HG03039 (cell line): ENCODE results near the gene ZC3H18.

Experiments used
- ATAC-seq: cut with Tn5 transposase; IDR thresholded peaks from one replicate; pipeline ENCODE4 v1.9.1; 2021; ENCODE audit warnings: mild to moderate bottlenecking, moderate library complexity; ENCODE audit not compliant: unreplicated experiment

Gene ZC3H18

GRCh38 chr16:88532434-88533241, 37.6 kb upstream of the ZC3H18 start:
- ATAC-seq, result no peak

DNA sequence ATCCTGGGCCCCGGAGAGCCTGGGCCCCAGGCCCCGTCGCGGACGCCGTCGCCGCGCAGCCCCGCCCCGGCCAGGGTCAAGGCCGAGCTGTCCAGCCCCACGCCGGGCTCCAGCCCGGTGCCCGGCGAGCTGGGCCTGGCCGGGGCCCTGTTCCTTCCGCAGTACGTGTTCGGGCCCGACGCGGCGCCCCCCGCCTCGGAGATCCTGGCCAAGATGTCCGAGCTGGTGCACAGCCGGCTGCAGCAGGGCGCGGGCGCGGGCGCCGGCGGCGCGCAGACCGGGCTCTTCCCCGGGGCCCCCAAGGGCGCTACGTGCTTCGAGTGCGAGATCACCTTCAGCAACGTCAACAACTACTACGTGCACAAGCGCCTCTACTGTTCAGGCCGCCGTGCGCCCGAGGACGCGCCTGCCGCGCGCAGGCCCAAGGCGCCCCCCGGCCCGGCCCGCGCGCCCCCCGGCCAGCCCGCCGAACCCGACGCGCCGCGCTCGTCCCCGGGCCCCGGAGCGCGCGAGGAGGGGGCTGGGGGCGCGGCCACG, 36.8 kb upstream of the ZC3H18 start:
- no peak for ATAC-seq

GRCh38 chr16:88533932-88534637, 36.1 kb upstream of the ZC3H18 start:
- peak; percentile 34 for ATAC-seq

DNA sequence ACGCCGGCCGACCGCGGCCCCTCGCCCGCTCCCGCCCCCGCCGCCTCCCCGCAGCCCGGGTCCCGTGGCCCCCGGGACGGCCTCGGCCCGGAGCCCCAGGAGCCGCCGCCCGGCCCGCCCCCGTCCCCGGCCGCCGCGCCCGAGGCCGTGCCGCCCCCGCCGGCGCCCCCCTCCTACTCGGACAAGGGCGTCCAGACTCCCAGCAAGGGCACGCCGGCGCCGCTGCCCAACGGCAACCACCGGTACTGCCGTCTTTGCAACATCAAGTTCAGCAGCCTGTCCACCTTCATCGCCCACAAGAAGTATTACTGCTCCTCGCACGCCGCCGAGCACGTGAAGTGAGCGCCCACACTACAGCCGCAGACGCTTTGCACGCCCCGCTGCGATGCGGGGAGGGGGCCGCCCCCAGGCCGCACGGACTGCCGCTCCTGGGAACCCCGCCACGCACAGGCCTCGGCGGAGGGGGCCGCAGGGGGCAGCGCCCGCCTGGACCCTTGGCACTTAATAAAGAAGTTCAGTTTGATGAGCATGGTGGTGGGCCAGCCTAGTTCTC, 35.5 kb upstream of the ZC3H18 start:
- ATAC-seq, result peak; percentile 8

DNA sequence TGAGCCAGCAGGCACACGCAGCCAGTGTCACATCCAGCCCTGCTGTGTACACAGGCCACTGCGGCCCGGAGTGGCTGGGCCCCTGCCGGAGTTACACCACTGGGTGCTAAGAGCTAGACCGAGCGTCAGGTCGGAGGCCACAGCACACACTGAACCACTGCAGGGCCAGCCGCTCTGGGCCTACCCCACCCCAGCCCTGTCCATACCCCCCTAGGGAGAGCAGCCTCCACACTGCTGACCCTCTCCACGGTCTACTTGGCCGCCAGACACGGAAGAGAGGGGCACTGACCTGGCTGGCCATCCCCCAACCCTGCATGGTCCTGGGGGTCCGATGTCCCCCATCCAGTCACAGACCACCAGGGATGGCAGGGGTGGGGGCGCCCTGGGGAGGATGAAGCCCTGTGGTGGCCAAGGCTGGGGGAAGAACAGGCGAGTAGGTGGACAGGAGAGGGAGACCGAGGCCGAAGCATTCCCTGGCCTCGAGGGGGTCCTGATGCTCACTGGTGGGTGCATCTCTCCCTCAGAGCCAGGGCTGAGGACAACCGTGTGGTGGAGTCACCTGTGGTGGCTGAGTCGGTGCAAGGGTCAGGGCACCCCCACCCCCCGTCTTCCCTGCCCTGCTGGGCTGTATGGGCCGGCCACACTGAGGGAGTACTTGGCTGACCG, 34.9 kb upstream of the ZC3H18 start:
- no peak for ATAC-seq

- ATAC-seq, result no peak
Observed at GRCh38 chr16:88535857-88536222, 34.4 kb upstream of the ZC3H18 start.

GRCh38 chr16:88536510-88536909, 33.7 kb upstream of the ZC3H18 start:
- no peak for ATAC-seq

DNA sequence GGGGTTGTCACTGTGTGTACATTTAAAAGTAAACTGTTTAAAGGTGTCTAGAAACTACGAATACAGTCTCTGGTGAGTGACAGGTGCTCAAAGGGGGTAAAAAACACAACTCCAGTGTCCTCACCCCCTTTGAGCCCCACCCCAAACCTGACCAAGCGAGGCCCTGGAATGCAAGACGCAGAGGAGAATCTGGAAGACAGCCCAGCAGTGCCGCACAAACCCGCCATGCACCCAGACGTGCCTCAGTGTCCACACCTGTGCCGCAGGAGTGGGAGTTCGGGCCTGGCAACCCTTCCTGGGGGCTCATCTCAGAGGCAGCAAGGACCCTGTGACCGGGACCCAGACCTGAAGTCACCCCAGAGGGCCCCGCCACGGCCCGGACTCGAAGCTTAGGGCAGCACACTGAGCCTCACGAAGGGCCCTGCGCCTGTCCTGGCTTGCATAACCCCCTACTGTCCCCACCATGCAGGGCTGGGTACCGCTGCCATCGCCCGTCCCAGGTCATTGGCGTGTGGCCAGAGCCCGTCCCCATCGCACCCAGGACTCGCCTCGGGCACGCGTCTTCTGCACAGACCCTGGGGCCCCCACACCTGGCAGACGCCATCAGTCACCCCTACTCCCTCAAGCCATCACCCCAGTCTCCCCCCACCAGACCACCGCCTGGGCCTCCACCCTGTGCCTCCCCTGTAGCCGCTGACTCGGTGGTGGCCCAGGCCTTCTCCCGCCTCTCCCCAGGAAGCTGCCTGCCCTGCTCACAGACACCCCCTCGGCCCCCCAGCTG, 33.0 kb upstream of the ZC3H18 start:
- no peak for ATAC-seq

GRCh38 chr16:88537859-88538258, 32.3 kb upstream of the ZC3H18 start:
- ATAC-seq, result no peak

GRCh38 chr16:88538366-88539060, 31.7 kb upstream of the ZC3H18 start:
- ATAC-seq, result no peak

GRCh38 chr16:88539261-88539651, 30.9 kb upstream of the ZC3H18 start:
- ATAC-seq, result no peak

GRCh38 chr16:88539652-88540345, 30.4 kb upstream of the ZC3H18 start:
- ATAC-seq, result no peak

DNA sequence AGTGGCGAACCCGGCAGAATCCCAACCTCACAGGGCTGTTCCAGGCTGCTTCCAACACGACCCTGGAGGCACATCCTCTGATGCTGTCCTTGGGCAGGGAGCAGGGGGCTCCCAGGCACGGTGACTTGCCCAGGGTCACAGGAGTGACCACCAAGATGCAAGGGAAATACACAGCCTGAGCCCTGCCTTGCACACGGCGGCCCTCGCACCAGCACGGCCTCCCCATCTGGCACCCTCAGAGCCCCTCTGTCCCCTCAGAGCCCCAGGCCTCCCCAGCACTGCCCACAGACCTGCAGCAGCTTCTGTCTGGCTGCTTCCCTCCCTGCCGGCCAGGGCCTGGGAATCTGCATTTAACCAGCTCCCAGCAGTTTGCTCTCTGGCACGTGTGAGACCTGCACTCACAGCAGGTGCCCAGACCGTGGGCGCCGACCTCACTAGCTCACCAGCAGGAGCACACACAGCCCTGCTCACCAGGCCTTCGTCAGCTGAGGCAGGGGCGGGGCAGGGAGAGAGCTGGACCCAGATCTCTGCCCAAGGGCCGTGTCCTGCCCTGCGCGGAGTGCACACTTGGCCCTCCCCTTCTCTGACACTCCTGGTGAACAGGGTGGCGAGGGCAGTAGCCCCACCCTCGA, 29.7 kb upstream of the ZC3H18 start:
- ATAC-seq, result no peak

- ATAC-seq, result no peak
Observed at GRCh38 chr16:88541831-88542616, 28.2 kb upstream of the ZC3H18 start.

GRCh38 chr16:88543230-88543813, 26.9 kb upstream of the ZC3H18 start:
- ATAC-seq, result no peak

- no peak for ATAC-seq
Observed at GRCh38 chr16:88545781-88546180, 24.4 kb upstream of the ZC3H18 start.

DNA sequence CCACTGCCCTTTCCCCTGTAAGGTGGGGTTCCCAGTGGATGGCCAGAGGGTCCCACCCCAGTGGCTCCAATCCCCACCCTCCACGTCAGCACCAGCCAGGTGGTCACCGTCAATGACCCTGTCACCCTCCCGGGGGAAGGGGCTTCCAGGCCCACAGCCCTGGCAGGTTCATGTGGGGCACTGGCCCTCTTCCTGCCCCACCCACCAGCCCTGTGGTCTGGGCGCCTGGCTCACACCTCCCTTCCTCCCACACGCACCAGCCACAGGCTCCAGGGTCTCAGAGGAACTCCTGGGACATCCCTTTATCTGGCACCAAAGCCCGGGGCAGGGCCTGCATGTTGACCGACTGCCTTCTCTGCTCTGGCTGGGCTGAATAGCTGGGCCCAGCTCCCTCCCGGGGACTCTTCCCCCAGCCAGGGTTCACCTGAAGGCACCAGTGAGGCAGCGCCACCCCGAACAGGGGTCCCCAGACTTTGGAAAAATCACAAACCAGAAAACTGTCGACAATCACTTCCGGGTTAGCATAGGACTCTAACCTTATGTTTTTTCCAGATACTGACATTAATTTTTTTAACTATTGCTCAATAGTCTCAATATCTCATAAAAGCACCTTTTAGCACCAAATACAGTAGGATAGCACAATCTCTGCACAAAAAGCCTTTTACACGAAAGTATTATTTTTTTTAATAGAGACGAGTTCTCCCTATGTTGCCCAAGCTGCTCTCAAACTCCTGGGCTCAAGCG, 21.9 kb upstream of the ZC3H18 start:
- no peak for ATAC-seq
